Left renal pelvis (tissue), 4 donors: Measurements from ENCODE around the gene SIGLEC7. TPM values are rescaled to one million over a fixed set of nuclear protein-coding genes. Genes with fewer than 3 reads are reported as not detected.

Source experiments
- DNase-seq, 4 donors: peaks; one replicate each; pipeline ENCODE4 v3.0.0-alpha.2; 2013; ENCODE audit warnings: low read depth in 4 of 4, low spot score in 3 of 4
- polyA plus RNA-seq, 4 donors: library from polyadenylated mRNA; unstranded; fragments of 120-200 nt; gene quantifications; one replicate each; pipeline ENCODE4 v1.2.1, GENCODE V29; 2013; ENCODE audit not compliant: insufficient read length in 4 of 4

The SIGLEC7 gene
- polyA plus RNA-seq, 4 donors = 0.47 to 0.79 (median 0.59) TPM

- no peak for DNase-seq
Measured at GRCh38 chr19:51196181-51196580, 54.1 kb downstream of the SIGLEC7 start.

- no peak for DNase-seq
Measured at GRCh38 chr19:51198641-51199040, 56.5 kb downstream of the SIGLEC7 start.

- DNase-seq = peak in 1 of 4 donors; percentile 24
Measured at GRCh38 chr19:51200071-51200666, 58.1 kb downstream of the SIGLEC7 start.

- no peak for DNase-seq
Measured at GRCh38 chr19:51201712-51202111, 59.6 kb downstream of the SIGLEC7 start.

Other genes with a start within 250 kb of the SIGLEC7 start
- gene KLK4, start 230.9 kb upstream of the SIGLEC7 start, polyA plus RNA-seq = not detected
- gene KLK5, start 189.3 kb upstream of the SIGLEC7 start, polyA plus RNA-seq = 1 to 10 TPM; 1.0 to 3.5 (median 1.8) TPM
- 10 to 100 TPM; 30.9 to 56.0 (median 34.5) TPM for gene KLK6, start 172.7 kb upstream of the SIGLEC7 start, polyA plus RNA-seq
- 10 to 100 TPM in 1 of 4 donors, 1 to 10 TPM in 3; 4.1 to 23.3 (median 4.6) TPM for gene KLK7, start 158.4 kb upstream of the SIGLEC7 start, polyA plus RNA-seq
- 10 to 100 TPM in 1 of 4 donors, 1 to 10 TPM in 3; 1.4 to 39.7 (median 3.3) TPM for gene KLK8, start 140.7 kb upstream of the SIGLEC7 start, polyA plus RNA-seq
- 1 to 10 TPM in 1 of 4 donors, under 1 TPM in 3; 0.20 to 6.1 (median 0.42) TPM for gene KLK10, start 122.6 kb upstream of the SIGLEC7 start, polyA plus RNA-seq
- gene KLK11, start 115.7 kb upstream of the SIGLEC7 start, polyA plus RNA-seq = 1 to 10 TPM in 1 of 4 donors, under 1 TPM in 3; 0.40 to 1.1 (median 0.46) TPM
- gene KLK12, start 107.3 kb upstream of the SIGLEC7 start, polyA plus RNA-seq = not detected
- gene KLK13, start 77.2 kb upstream of the SIGLEC7 start, polyA plus RNA-seq = under 1 TPM; 0.31 to 0.74 (median 0.68) TPM
- under 1 TPM; 0.14 to 0.67 (median 0.37) TPM for gene KLK14, start 59.4 kb upstream of the SIGLEC7 start, polyA plus RNA-seq
- 1 to 10 TPM; 1.7 to 4.4 (median 2.6) TPM for gene CTU1, start 33.9 kb upstream of the SIGLEC7 start, polyA plus RNA-seq
- gene SIGLEC9, start 17.4 kb upstream of the SIGLEC7 start, polyA plus RNA-seq = 1 to 10 TPM; 1.2 to 1.8 (median 1.5) TPM
- 1 to 10 TPM; 1.4 to 3.7 (median 1.9) TPM for gene CD33, start 82.8 kb downstream of the SIGLEC7 start, polyA plus RNA-seq
- not detected for gene SIGLECL1, start 108.8 kb downstream of the SIGLEC7 start, polyA plus RNA-seq
- gene IGLON5, start 169.3 kb downstream of the SIGLEC7 start, polyA plus RNA-seq = 1 to 10 TPM; 2.8 to 9.8 (median 3.9) TPM
- gene VSIG10L, start 199.8 kb downstream of the SIGLEC7 start, polyA plus RNA-seq = 1 to 10 TPM; 4.2 to 5.2 (median 4.8) TPM
- 100 to 1,000 TPM in 2 of 4 donors, 10 to 100 TPM in 2; 45.4 to 143 (median 111) TPM for gene ETFB, start 224.1 kb downstream of the SIGLEC7 start, polyA plus RNA-seq
- gene CLDND2, start 226.7 kb downstream of the SIGLEC7 start, polyA plus RNA-seq = 1 to 10 TPM; 1.6 to 3.5 (median 1.9) TPM
- 1 to 10 TPM in 3 of 4 donors, under 1 TPM in 1; 0.86 to 3.4 (median 2.0) TPM for gene NKG7, start 230.4 kb downstream of the SIGLEC7 start, polyA plus RNA-seq
- gene LIM2, start 245.7 kb downstream of the SIGLEC7 start, polyA plus RNA-seq = under 1 TPM; 0.44 to 0.70 (median 0.66) TPM
- gene C19orf84, start 248.3 kb downstream of the SIGLEC7 start, polyA plus RNA-seq = under 1 TPM in 3 of 4 donors, not detected in 1; 0.13 to 0.50 (median 0.46) TPM